ENCODE data around the gene BCAS4.

Gene BCAS4

DNA sequence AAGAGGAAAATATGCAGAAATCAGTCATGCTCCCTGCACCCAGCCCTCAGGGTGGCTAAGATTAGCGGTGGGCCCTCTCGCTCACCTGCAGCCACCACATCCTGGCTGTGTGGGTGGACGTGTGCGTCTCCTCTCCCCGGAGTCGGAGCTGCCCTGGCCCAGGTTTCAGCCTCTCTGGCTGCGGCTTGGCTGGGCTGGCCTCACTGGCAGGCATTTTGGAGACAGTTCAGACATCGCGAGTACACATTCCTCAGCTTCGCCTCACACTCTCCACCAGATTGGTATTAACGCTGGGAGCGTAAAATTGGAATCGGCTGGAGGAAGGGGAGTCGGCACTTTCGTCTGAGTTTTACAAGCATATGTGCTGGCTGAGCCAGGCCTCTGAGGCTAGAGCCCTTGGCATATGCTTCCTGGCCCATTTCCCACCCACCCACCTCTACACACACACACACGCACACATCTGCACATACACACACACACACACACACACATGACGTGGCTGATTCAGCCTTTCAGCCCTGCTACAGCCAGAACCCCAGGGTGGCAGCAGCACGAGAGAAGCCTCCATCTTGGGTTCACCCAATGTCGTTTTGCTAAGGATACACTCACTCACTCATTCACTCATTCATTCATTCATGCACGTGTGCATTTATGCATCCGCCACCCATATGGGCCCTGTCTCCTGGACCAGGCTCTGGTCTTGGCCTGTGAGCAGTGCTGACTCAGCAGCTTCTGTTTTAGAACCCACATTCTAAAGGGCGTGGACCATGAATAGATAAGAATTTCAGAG, 42.9 kb downstream of the BCAS4 start:
- H3K9me3 Mint-ChIP-seq, result no peaks in the 10 kb centered on the region
- H3K4me1 Mint-ChIP-seq, result peaks cover 9% of the 10 kb centered on the region
- H3K27me3 Mint-ChIP-seq, result no peaks in the 10 kb centered on the region
- no peak for DNase-seq (ENCODE audit: low spot score in 2 of 2)
- H3K36me3 Mint-ChIP-seq, result peaks cover 20% of the 10 kb centered on the region
- H3K4me3 Mint-ChIP-seq, result peak overlapping the region; percentile 70
- peak overlapping the region; percentile 88 for H3K27ac Mint-ChIP-seq
- peak; percentile 84 for ATAC-seq (ENCODE audit: low read depth)

DNA sequence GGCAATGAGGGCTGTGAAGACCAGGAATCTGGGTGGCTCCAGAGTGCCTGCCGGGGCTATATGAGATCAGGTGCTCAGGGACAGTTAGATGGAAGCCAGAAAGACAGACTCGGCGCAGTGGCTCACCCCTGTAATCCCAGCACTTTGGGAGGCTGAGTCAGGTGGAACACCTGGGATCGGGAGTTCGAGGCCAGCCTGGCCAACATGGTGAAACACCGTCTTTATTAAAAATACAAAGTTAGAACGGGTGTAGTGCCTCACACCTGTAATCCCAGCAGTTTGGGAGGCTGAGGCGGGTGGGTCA, 43.4 kb downstream of the BCAS4 start:
- no peak overlapping the region for H3K4me3 Mint-ChIP-seq
- H3K9me3 Mint-ChIP-seq, result no peaks in the 10 kb centered on the region
- H3K27ac Mint-ChIP-seq, result peak overlapping the region; percentile 88
- ATAC-seq (ENCODE audit: low read depth) (no peak), DNase-seq (ENCODE audit: low spot score in 2 of 2) (no peak)
- no peaks in the 10 kb centered on the region for H3K27me3 Mint-ChIP-seq
- H3K4me1 Mint-ChIP-seq, result peaks cover 15% of the 10 kb centered on the region
- H3K36me3 Mint-ChIP-seq, result peaks cover 22% of the 10 kb centered on the region

DNA sequence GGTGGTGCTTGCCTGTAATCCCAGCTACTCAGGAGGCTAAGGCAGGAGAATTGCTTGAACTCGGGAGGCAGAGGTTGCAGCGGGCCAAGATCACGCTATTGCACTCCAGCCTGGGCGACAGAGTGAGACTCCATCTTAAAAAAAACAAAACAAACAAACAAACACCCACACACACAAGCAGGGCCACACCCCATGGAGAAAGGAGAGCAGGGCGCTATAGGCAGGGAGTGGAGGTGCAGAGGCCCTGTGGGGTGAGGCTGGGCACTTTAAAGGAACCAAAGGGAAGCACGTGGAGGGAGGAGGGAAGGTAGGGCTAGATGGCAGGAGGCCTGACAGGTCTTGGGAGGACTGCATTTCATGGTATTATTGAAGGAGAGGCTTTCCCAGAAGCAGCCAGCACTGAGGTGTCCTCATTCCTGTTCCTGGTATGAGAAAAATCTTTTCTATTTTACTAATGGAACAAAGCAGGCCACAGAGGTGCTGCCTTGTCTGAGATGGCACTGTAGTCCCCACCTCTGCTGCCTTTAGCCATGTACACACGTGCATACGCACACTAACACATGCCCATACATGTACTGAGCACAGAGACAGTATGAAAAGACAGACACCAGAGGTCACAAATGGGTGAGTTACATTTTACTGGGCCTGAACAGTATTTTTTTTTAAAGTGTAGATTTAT, 44.0 kb downstream of the BCAS4 start:
- peaks cover 15% of the 10 kb centered on the region for H3K4me1 Mint-ChIP-seq
- no peaks in the 10 kb centered on the region for H3K9me3 Mint-ChIP-seq
- no peak overlapping the region for H3K4me3 Mint-ChIP-seq
- DNase-seq (ENCODE audit: low spot score in 2 of 2) (no peak), ATAC-seq (ENCODE audit: low read depth) (no peak)
- H3K27ac Mint-ChIP-seq, result peak overlapping the region; percentile 88
- peaks cover 22% of the 10 kb centered on the region for H3K36me3 Mint-ChIP-seq
- no peaks in the 10 kb centered on the region for H3K27me3 Mint-ChIP-seq

DNA sequence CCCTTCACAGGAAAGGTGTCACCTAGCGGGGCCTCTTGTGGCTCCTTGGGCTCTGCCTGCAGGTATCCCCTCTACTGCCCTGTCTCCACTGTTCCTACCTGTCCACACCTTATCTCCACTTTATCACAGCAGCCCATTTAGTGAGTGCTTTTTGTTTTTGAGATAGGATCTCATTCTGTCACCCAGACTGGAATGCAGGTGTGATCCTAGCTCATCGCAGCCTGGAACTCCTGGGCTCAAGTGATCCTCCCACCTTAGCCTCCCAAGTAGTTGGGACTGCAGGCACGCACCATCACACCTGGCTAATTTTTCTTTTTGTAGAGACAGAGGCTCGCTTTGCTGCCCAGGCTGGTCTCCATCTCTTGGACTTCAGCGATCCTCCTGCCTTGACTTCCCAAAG, 48.0 kb downstream of the BCAS4 start:
- Mint-ChIP-seq H3K36me3 (peaks cover 15% of the 10 kb centered on the region), H3K27me3 (no peaks in the 10 kb centered on the region), H3K9me3 (no peaks in the 10 kb centered on the region), H3K27ac (peak overlapping the region; percentile 53), H3K4me3 (no peak overlapping the region), H3K4me1 (peaks cover 18% of the 10 kb centered on the region)
- ATAC-seq (ENCODE audit: low read depth) (no peak), DNase-seq (ENCODE audit: low spot score in 2 of 2) (no peak)

DNA sequence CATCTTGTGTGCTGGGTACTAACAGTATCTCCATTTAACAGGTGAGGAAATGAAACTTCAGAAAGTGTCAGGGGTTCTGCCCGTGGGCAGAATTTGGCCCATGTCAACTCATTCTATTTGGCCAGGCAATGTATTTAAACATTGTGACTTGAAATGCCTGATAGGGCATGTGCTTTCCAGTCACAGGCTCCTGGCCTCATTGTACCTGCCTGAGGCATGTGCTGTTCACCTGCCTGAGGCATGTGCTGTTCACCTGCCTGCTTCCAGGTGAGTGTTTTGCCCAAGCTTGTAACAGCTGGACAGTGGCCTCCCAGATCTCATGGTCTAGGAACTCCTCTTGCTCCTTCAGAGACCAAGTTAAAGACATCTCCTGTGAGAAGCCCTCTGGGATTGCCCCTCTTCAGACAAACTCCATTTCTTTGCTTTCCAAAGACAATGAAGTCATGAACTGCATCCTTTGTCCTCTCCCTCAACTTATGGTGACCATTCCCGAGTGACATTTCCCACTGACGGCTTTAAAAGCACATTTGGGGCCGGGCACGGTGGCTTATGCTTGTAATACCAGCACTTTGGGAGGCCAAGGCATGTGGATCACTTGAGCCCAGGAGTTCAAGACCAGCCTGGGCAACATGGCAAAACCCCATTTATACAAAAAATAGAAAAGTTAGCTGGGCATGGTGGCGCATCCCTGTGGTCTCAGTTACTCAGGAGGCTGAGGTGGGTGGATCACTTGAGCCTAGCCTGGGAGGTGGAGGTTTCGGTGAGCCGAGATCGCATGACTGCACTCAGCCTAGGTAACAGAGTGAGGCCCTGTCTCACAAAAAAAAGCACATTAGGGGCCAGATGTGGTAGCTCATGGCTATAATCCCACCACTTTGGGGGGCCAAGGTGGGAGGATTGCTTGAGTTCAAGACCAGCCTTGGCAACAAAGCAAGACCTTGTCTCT, 48.7 kb downstream of the BCAS4 start:
- ATAC-seq (ENCODE audit: low read depth) (peak; percentile 49), DNase-seq (ENCODE audit: low spot score in 2 of 2) (no peak)
- H3K27ac Mint-ChIP-seq, result peak overlapping the region; percentile 60
- no peak overlapping the region for H3K4me3 Mint-ChIP-seq
- peaks cover 11% of the 10 kb centered on the region for H3K36me3 Mint-ChIP-seq
- H3K9me3 Mint-ChIP-seq, result no peaks in the 10 kb centered on the region
- peaks cover 19% of the 10 kb centered on the region for H3K4me1 Mint-ChIP-seq
- H3K27me3 Mint-ChIP-seq, result no peaks in the 10 kb centered on the region

DNA sequence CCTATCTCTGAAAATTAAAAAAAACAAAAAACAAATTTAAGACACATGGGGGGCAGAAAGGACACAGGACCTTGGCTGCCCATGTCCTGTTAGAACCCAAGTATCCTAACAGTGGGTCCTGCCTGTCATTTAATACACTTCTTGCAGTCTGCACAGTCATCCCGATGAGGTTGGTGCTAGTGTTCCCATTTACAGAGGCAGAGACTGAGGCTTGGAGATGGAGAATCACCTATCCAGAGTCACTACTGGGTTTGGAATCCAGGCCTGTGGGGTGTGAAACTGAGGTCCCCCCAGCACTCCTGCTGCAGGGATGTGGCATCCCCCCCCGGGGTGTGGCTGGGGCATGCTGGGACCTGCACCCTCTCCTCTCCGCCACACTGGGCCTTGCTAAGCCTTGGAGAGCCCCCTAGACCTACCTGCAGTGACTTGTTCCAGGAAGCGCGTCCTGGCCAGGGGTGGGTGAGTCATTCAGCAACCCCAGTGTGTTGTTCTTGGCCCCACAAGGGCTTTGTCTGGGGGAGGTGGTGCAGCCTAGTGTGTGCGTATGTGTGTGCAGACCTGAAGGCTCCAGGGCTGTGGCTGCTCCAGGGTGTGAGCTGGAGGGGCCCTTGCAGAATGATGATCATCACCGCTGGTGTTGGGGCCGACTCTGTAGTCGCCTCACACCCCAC, 49.7 kb downstream of the BCAS4 start:
- no peaks in the 10 kb centered on the region for H3K9me3 Mint-ChIP-seq
- H3K27ac Mint-ChIP-seq, result peak overlapping the region; percentile 31
- H3K4me3 Mint-ChIP-seq, result peak overlapping the region; percentile 17
- no peaks in the 10 kb centered on the region for H3K27me3 Mint-ChIP-seq
- DNase-seq (ENCODE audit: low spot score in 2 of 2) (no peak), ATAC-seq (ENCODE audit: low read depth) (peak; percentile 50)
- H3K4me1 Mint-ChIP-seq, result peaks cover 26% of the 10 kb centered on the region
- H3K36me3 Mint-ChIP-seq, result peaks cover 11% of the 10 kb centered on the region

DNA sequence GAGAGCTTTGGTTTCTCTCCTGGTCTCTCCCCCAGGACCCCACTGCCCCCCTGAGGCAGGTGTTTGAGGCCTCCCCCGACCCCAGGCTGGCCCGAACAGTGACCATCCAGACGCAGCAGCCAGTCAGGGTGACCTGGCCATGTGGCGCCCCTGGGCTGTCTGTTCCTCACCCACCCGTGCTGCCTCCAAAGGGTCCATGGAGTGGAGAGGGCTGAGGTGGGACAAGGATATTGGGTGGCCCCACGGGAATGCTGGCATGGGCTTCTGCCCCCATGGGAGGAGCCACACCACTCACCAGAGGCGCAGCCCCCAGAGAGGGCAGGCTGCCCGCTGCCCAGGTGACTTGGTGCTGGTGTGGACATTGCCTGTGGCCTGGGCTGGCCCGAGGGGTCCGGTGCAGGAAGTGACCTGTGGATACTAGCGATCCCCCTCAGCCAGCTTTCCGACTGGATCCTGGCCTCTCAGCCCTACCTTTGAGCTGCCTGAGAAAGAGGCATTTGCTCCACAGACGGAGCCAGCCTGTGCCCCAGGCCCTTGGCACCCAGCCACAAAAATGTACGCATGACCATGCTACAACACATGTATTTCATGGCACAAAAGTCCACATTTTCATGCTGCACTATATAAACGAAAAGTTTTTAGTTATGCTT, 50.8 kb downstream of the BCAS4 start:
- Mint-ChIP-seq H3K4me3 (no peak overlapping the region), H3K27me3 (no peaks in the 10 kb centered on the region), H3K9me3 (no peaks in the 10 kb centered on the region), H3K36me3 (peaks cover 10% of the 10 kb centered on the region), H3K4me1 (peaks cover 28% of the 10 kb centered on the region), H3K27ac (no peak overlapping the region)
- ATAC-seq (ENCODE audit: low read depth), result no peak
- DNase-seq (ENCODE audit: low spot score in 2 of 2), result no peak

DNA sequence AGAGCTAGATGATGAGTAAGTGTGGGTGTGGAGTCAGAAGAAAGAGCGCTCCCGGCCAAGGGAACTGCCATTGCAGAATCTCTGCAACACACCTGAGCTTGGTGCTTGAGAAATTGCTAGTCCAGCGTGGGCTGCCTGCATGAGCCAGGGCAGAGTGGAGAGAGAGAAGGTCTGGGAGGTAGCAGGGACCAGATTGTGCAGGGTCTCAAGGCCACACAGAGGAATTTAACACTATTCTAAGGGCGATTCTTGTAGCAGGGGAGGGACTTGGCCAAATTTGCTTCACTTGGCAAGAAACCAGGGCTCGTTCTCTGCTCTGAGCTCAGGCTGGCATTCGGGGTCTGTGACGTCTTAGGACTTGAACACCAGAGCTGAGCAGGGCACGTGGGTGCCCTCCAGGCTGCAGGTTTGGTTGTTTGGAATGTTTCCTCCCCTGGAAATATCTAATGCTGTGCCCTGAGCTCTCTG, 53.5 kb downstream of the BCAS4 start:
- Mint-ChIP-seq H3K36me3 (peaks cover 5% of the 10 kb centered on the region), H3K4me1 (peaks cover 25% of the 10 kb centered on the region), H3K9me3 (no peaks in the 10 kb centered on the region), H3K27me3 (no peaks in the 10 kb centered on the region), H3K4me3 (peak overlapping the region; percentile 61), H3K27ac (peak overlapping the region; percentile 61)
- DNase-seq (ENCODE audit: low spot score in 2 of 2), result no peak
- ATAC-seq (ENCODE audit: low read depth), result peak; percentile 57

DNA sequence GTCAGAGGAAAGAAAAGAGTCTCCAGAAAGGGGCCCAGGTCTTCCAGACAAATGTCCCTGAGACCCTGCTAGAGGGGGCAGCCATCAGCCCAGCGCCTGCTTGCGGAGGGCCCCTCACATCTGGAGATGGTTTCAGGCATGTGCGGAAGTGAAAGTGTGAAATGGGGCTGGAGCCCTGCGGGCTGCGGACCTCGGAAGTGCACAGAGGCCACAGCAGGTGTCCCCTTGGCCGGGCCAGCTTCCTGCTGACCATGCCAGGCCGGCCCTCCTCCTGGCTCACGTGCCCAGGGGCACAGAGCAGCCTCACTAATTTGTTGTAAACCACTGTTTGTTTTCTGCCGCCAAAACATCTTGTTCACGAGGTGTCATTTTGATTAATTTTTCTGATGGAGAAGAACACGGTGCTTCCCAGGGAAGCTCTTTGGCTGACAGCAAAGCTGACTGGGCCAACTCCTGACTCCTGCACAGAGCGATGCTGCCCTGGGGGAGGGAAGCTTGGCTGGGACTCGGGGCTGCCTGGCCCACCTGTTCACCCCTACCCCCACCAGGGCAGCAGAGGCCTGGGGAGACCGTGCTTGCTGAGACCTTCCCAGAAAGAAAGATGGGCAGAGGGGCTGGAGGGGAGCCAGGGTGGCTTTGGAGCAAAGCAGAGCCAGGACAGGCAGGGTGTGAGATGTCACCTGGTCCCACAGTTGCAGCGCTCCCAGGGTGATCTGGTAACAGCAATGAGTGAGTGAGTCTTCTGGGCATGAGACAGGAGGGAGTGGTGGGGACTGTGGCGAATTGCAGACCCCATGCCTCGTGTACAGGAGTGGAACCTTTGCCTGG, 54.2 kb downstream of the BCAS4 start:
- Mint-ChIP-seq H3K36me3 (peaks cover 5% of the 10 kb centered on the region), H3K9me3 (no peaks in the 10 kb centered on the region), H3K27me3 (no peaks in the 10 kb centered on the region), H3K4me1 (peaks cover 25% of the 10 kb centered on the region), H3K27ac (peak overlapping the region; percentile 61), H3K4me3 (peak overlapping the region; percentile 61)
- peak; percentile 70 for ATAC-seq (ENCODE audit: low read depth)
- peak in 1 of 2 donors; percentile 30 for DNase-seq (ENCODE audit: low spot score in 2 of 2)

DNA sequence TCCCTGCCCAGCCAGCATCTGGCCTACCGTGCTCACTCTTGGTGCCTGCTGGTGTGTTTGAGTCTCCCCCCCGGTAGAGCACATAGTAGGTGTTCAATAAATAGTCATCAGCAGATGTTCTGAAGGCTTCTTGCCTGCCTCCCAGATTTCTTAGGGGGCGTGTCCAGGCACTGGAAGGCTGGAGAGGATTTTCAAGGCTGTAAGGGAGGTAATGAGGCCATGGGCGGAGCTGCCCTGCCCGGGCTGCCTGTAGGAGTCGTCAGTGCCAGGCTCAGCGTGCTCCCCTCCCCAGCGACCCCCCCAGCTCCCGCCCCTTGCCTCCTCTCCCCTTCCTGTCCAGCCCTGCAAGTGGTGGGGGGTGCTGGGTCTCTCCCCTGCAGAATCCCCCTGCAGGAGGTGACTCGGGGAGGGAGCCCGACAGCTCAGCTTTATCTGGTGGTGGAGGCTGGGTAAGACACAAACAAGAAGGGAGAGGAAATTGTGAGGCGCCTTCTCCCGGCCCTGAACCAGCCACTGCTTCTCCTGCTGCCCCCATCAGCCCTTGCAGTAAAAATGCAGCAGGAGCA, 55.9 kb downstream of the BCAS4 start:
- Mint-ChIP-seq H3K4me3 (no peak overlapping the region), H3K27me3 (no peaks in the 10 kb centered on the region), H3K36me3 (peaks cover 12% of the 10 kb centered on the region), H3K27ac (peak overlapping the region; percentile 70), H3K9me3 (no peaks in the 10 kb centered on the region), H3K4me1 (peaks cover 23% of the 10 kb centered on the region)
- DNase-seq (ENCODE audit: low spot score in 2 of 2) (no peak), ATAC-seq (ENCODE audit: low read depth) (no peak)

DNA sequence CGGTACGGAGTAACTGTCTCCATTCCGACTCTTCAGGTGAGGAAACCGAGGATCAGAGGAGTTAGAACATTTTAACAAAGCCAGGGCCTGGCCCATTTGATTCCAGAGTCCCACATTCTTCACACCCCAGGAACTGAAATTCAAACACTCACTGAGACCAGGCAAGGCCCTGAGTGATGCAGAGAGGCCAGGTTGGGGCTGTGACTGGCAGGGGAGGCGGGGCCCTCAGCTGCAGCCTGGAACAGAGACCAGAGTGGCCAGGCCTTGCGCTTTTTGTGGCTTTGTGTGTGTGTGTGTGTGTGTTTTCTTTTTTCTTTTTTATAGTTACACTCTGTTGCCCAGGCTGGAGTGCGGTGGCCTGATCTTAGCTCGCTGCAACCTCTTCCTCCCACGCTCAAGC, 57.2 kb downstream of the BCAS4 start:
- no peak overlapping the region for H3K4me3 Mint-ChIP-seq
- no peaks in the 10 kb centered on the region for H3K9me3 Mint-ChIP-seq
- H3K27ac Mint-ChIP-seq, result no peak overlapping the region
- peaks cover 10% of the 10 kb centered on the region for H3K36me3 Mint-ChIP-seq
- ATAC-seq (ENCODE audit: low read depth) (no peak), DNase-seq (ENCODE audit: low spot score in 2 of 2) (no peak)
- H3K27me3 Mint-ChIP-seq, result no peaks in the 10 kb centered on the region
- peaks cover 23% of the 10 kb centered on the region for H3K4me1 Mint-ChIP-seq

DNA sequence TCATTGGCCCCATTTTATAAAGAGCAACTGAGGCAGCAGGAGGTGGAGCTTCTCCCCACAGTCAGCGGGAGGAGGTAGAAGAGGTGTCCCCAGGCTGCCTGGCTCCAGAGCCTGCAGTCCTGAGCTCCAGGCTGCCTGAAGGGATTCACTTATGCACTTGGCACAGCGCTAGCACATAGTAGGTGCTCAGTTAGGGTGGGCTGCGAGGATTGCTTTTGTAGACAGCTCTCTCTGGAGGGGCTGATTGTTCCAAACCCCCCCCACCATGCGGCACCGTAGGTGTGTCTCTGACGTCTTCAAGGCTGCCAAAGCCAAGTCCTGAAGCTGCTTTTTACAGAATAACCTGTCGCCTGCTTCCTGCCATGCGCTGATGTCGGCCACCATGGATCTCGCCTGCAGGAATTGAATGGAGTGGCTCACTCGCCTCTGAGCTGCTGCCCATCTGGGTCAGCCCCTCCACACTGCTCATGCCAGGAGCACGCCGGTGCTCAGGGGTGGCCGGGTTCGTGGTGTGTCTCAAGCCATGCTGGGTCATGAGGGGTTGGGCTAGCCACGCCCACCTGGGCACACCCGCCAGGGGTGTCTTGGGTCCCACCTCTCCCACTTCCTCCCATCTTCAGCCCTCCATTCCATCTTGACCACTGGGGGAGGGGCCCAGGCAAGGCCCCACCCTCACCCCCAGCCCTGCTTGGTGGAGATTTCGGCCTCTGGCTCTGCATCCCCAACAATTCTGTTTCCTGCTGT, 59.8 kb downstream of the BCAS4 start:
- H3K27ac Mint-ChIP-seq, result no peak overlapping the region
- no peaks in the 10 kb centered on the region for H3K9me3 Mint-ChIP-seq
- H3K27me3 Mint-ChIP-seq, result no peaks in the 10 kb centered on the region
- no peak for ATAC-seq (ENCODE audit: low read depth)
- no peak overlapping the region for H3K4me3 Mint-ChIP-seq
- H3K4me1 Mint-ChIP-seq, result peaks cover 18% of the 10 kb centered on the region
- H3K36me3 Mint-ChIP-seq, result peaks cover 13% of the 10 kb centered on the region
- no peak for DNase-seq (ENCODE audit: low spot score in 2 of 2)
